Urinary bladder (tissue), 4 donors: ENCODE measurements around the gene RCVRN. TPM values are rescaled to one million over a fixed set of nuclear protein-coding genes. Genes with fewer than 3 reads are reported as not detected.

ENCODE experiments used
- DNase-seq: peaks from one replicate; pipeline ENCODE4 v3.0.0-alpha.2; 2015; ENCODE audit errors: extremely low spot score
- H3K27ac ChIP-seq: one replicate; pipeline ENCODE4 v1.5.1; 2013; ENCODE audit warnings: low read depth, mild to moderate bottlenecking, moderate library complexity
- H3K36me3 ChIP-seq: one replicate; pipeline ENCODE4 v1.6.1; 2013; ENCODE audit warnings: mild to moderate bottlenecking, moderate library complexity; ENCODE audit not compliant: insufficient read depth
- H3K4me1 ChIP-seq: one replicate; pipeline ENCODE4 v1.6.1; 2013; ENCODE audit warnings: mild to moderate bottlenecking, moderate library complexity; ENCODE audit not compliant: insufficient read depth
- H3K4me3 ChIP-seq: one replicate; pipeline ENCODE4 v1.5.1; 2013; ENCODE audit warnings: low read depth, low read length
- WGBS: extraction: QIAGEN DNeasy Blood & Tissue Kit; methylation state at CpG from one replicate; pipeline ENCODE4 v1.1.7; 2013; 5-methylcytosine and 5-hydroxymethylcytosine counted together
- polyA plus RNA-seq: library from polyadenylated mRNA; stranded (reverse); fragments of 200-250 nt; gene quantifications from one replicate; pipeline ENCODE4 v1.2.3, GENCODE V29; 2013
- total RNA-seq: library from RNA; depleted of rRNA; stranded (reverse); fragments of >200 nt; gene quantifications from one replicate; pipeline ENCODE4 v1.2.3, GENCODE V29; 2014
- donor health status: healthy with polysubstance abuse.
- donor health status: healthy.

The RCVRN gene
- total and polyA plus RNA-seq, 2 donors = 0.48 to 0.90 TPM

DNA sequence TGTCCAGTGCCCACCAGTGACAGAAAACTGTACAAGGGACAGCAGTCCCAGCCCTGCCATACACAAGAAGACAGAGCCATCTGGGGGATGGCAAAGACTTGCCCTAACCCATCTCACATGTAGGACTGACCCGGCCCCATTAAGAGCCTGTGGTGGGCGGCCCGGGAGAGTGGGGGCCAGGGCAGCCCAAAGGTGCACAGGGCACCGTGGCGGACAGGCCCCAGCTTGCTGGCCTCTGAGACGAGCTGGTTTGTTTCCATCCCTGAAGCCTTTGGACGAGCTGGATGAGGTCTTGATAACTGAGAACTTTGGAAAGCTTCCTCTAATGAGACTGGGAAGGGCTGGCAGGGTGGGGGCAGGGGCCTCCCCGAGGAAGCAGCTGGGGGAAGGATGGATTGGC lies 11.0 kb upstream of the RCVRN start:
- Histone ChIP-seq H3K27ac (no peak overlapping the region), H3K4me3 (no peak overlapping the region), H3K4me1 (no peaks in the 10 kb centered on the region), H3K36me3 (no peaks in the 10 kb centered on the region)
- WGBS = 82% methylated on average over 8 of the region's 8 CpGs
- DNase-seq = no peak

- H3K4me1 ChIP-seq = no peaks in the 10 kb centered on the region
- 93% methylated on average over 5 of the region's 5 CpGs for WGBS
- DNase-seq = no peak
- H3K27ac ChIP-seq = no peak overlapping the region
- H3K4me3 ChIP-seq = no peak overlapping the region
- H3K36me3 ChIP-seq = no peaks in the 10 kb centered on the region
Observed at GRCh38 chr17:9913476-9913875, 8.4 kb upstream of the RCVRN start.

- WGBS = 73% methylated on average over 18 of the region's 18 CpGs
- Histone ChIP-seq H3K4me3 (no peak overlapping the region), H3K4me1 (no peaks in the 10 kb centered on the region), H3K27ac (no peak overlapping the region), H3K36me3 (no peaks in the 10 kb centered on the region)
- no peak for DNase-seq
Observed at GRCh38 chr17:9912121-9913099, 7.3 kb upstream of the RCVRN start.

GRCh38 chr17:9911089-9911488 lies 6.0 kb upstream of the RCVRN start:
- WGBS = 76% methylated on average over 12 of the region's 12 CpGs
- H3K36me3 ChIP-seq = no peaks in the 10 kb centered on the region
- no peak overlapping the region for H3K4me3 ChIP-seq
- H3K4me1 ChIP-seq = no peaks in the 10 kb centered on the region
- no peak overlapping the region for H3K27ac ChIP-seq
- DNase-seq = no peak

DNA sequence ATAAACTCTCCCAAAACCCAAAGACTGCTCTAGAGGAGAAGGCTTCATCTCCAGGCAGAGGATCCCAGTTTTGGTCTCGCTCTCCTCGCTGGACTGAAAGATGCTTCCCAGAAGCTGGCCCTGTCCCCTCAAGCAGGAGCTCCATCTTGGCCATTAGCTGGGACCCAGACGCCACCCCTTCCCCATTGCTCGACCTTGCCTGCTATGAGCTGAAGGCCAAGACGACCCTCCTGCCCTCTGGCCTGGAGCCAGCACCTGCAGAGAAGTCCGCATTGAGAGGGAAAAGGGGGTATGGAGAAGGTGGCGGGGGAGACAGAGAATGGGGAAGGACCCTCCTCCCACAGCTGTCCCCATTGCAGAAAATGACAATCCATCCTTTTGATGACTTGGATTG lies 3.6 kb upstream of the RCVRN start:
- no peak overlapping the region for H3K27ac ChIP-seq
- 53% methylated on average over 7 of the region's 7 CpGs for WGBS
- no peak overlapping the region for H3K4me3 ChIP-seq
- DNase-seq = no peak
- H3K36me3 ChIP-seq = no peaks in the 10 kb centered on the region
- no peaks in the 10 kb centered on the region for H3K4me1 ChIP-seq

- Histone ChIP-seq H3K36me3 (no peaks in the 10 kb centered on the region), H3K4me3 (no peak overlapping the region), H3K27ac (no peak overlapping the region), H3K4me1 (no peaks in the 10 kb centered on the region)
- DNase-seq = no peak
- 45% methylated on average over 12 of the region's 12 CpGs for WGBS
Observed at GRCh38 chr17:9907883-9908648, 3.0 kb upstream of the RCVRN start.

DNA sequence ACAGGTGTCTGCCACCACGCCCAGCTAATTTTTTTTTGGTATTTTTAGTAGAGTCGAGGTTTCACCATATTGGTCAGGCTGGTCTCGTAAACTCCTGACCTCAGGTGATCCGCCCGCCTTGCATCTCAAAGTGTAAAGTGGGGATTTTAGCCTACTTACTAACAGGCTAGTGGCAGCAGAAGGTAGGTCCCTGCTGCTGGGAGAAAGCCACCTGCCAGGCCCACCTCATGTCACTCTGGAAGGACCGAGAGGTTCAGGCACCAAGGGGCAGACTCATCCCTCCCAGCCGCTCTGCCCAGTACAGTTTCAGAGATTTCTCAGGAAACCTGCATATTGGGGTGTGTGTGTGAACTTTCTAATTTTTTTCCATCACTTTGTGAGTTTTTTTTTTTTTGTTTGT lies 2.1 kb upstream of the RCVRN start:
- WGBS = 87% methylated on average over 7 of the region's 7 CpGs
- H3K4me1 ChIP-seq = no peaks in the 10 kb centered on the region
- H3K27ac ChIP-seq = no peak overlapping the region
- no peak for DNase-seq
- H3K36me3 ChIP-seq = no peaks in the 10 kb centered on the region
- H3K4me3 ChIP-seq = no peak overlapping the region

DNA sequence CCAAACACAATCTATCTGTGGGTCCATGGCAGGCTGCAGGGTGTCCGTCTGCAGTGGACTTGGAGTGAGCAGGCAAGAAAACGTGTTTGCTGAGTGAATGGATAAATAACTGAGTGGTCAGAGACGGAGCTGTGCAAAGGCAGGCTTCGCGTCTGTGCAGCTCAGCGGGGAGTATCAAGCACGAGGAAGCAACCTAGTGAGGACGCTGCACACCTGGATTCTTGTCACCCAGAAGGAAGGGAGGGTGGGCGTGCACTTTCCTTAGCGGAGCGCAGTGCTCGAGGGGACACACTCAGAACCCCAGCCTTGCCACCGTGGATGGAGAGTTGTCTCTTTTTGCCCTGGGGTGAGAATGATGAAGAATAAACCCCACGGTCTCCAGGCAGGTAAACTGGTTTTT lies 1.5 kb upstream of the RCVRN start:
- WGBS = 72% methylated on average over 14 of the region's 14 CpGs
- DNase-seq = no peak

DNA sequence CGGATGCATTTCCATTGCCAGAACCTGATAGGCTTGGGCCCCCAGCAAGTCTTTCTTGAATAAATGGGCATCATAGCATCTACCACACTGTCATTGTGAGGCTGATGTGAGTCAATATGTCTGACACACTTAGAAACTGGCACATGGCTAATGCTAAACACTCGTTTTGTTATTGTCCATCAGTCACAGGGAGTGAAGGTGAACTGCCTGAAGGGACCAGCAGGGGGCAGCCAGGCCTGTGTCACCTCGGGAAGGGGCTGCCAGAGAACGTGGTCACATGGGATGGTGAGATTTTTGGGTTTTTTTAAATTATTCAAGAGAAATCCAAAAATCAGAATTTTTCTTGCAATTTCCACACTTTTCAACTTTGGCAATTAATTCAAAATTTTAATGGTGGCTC lies 831 bp upstream of the RCVRN start:
- H3K36me3 ChIP-seq = no peaks in the 10 kb centered on the region
- no peak overlapping the region for H3K4me3 ChIP-seq
- no peaks in the 10 kb centered on the region for H3K4me1 ChIP-seq
- no peak for DNase-seq
- no peak overlapping the region for H3K27ac ChIP-seq
- 14% methylated on average over 4 of the region's 4 CpGs for WGBS

More for the DNA sequence above, 1.5 kb upstream of the RCVRN start:
- H3K4me1 ChIP-seq = no peaks in the 10 kb centered on the region
- no peak overlapping the region for H3K4me3 ChIP-seq
- no peaks in the 10 kb centered on the region for H3K36me3 ChIP-seq
- H3K27ac ChIP-seq = no peak overlapping the region

GRCh38 chr17:9904277-9905077 lies 594 bp downstream of the RCVRN start:
- no peaks in the 10 kb centered on the region for H3K4me1 ChIP-seq
- 97% methylated on average over 35 of the region's 35 CpGs for WGBS
- no peak overlapping the region for H3K27ac ChIP-seq
- H3K4me3 ChIP-seq = no peak overlapping the region
- DNase-seq = no peak
- no peaks in the 10 kb centered on the region for H3K36me3 ChIP-seq

GRCh38 chr17:9902120-9902519 lies 3.0 kb downstream of the RCVRN start:
- DNase-seq = no peak
- 31% methylated on average over 2 of the region's 2 CpGs for WGBS

DNA sequence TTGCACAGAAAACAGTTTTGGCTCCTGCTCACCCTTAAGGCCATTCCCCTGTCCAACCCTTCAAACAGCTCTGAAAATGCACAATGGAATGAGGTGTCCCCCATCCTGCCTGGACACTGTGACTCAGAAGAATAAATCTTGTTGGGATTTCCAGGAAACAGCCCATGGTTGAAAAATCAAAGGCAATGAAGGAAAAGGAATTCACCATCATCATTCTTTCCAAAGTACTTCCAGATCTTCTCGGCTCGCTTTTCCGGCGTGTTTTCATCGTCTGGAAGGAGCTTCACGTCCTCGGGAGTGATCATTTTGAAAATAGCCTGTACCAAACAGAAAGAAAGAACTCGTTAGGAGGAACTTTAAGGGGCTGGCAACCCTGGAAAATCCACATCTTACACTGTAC lies 4.3 kb downstream of the RCVRN start:
- Histone ChIP-seq H3K4me3 (no peak overlapping the region), H3K36me3 (no peaks in the 10 kb centered on the region), H3K27ac (no peak overlapping the region), H3K4me1 (no peaks in the 10 kb centered on the region)
- no peak for DNase-seq
- 24% methylated on average over 8 of the region's 8 CpGs for WGBS

More at GRCh38 chr17:9902120-9902519, 3.0 kb downstream of the RCVRN start:
- H3K36me3 ChIP-seq = no peaks in the 10 kb centered on the region
- H3K4me3 ChIP-seq = no peak overlapping the region
- H3K4me1 ChIP-seq = no peaks in the 10 kb centered on the region
- no peak overlapping the region for H3K27ac ChIP-seq

DNA sequence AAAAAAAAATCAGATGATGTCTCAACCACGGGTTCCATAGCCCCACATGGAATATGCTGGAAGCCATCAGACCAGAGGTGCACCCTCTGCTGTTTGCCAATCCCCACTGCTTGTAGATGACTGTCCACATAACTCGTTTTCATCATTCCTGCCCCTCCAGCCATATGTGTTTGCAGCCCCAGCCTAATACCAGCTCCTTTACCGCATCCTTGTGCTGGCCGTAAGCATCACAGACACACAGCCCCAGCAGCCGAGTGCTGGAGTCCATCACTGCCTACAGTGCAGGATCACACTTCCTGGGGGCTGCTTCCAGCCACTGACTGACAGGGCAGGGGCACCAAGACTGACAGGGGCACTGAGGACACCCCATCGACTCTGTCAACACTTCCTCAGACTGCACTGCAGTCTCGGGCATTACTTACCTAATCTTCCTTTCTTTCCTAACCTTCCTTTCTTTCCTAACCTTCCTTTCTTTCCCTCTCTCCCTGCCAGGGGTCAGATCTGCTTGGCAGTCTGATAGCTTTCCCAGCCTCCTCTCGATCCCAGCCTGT lies 5.0 kb downstream of the RCVRN start:
- no peak overlapping the region for H3K4me3 ChIP-seq
- DNase-seq = no peak
- no peaks in the 10 kb centered on the region for H3K36me3 ChIP-seq
- H3K4me1 ChIP-seq = no peaks in the 10 kb centered on the region
- WGBS = 45% methylated on average over 8 of the region's 8 CpGs
- no peak overlapping the region for H3K27ac ChIP-seq
